Transverse colon (tissue), 4 donors: ENCODE measurements around the gene STAG2. TPM values are rescaled to one million over a fixed set of nuclear protein-coding genes. Genes with fewer than 3 reads are reported as not detected.
"Not testable (repeated sequence)": the region's sequence is repeated elsewhere in the genome, so short reads cannot be mapped to it uniquely, and the experiment has no call there.

Experiments used
- DNase-seq: peaks from one replicate; pipeline ENCODE4 v3.0.0-alpha.2; 2019
- H3K27ac ChIP-seq, 4 donors: fragments of 200-600 bp; sonication (generic); 2 replicates each; pipeline ENCODE4 v1.5.1; 2016 to 2018; ENCODE audit warnings: inconsistent platforms in 4 of 4
- H3K27me3 ChIP-seq: fragments of 200-600 bp; sonication (generic); 2 replicates; pipeline ENCODE4 v1.5.1; 2017; ENCODE audit warnings: inconsistent platforms
- H3K36me3 ChIP-seq, 4 donors: fragments of 200-600 bp; sonication (generic); 2 replicates each; pipeline ENCODE4 v1.5.1; 2017 to 2019; ENCODE audit warnings: inconsistent platforms in 4 of 4
- H3K4me1 ChIP-seq, 4 donors: fragments of 200-600 bp; sonication (generic); 2 replicates each; pipeline ENCODE4 v1.5.1; 2017 to 2020; ENCODE audit warnings: inconsistent platforms in 4 of 4
- H3K4me3 ChIP-seq, 4 donors: fragments of 200-600 bp; sonication (generic); 1 replicate in 1 of 4; 2 replicates in 3 of 4; pipeline versions ENCODE4 v1.5.1 to v1.6.1; 2017 to 2019; ENCODE audit warnings: inconsistent platforms in 4 of 4
- H3K9me3 ChIP-seq, 2 donors: fragments of 200-600 bp; sonication (generic); 2 replicates each; pipeline ENCODE4 v1.5.1; 2017 to 2019; ENCODE audit warnings: inconsistent platforms in 2 of 2
- EP300 ChIP-seq: sonication (generic); formaldehyde crosslinking; IDR thresholded peaks from one replicate; pipeline ENCODE4 v1.6.1; 2017; ENCODE audit warnings: antibody characterized with exemption, low read depth
- POLR2A ChIP-seq: fragments of 450-650 bp; IDR thresholded peaks from one replicate; pipeline ENCODE4 v1.6.1; 2016; ENCODE audit warnings: antibody characterized with exemption, mild to moderate bottlenecking, moderate library complexity
- POLR2AphosphoS5 ChIP-seq, 3 donors: sonication (generic); formaldehyde crosslinking; IDR thresholded peaks; one replicate each; pipeline ENCODE4 v1.6.1; 2016; ENCODE audit warnings: antibody characterized with exemption in 3 of 3
- WGBS, 2 donors: methylation state at CpG; one replicate each; pipeline ENCODE4 v1.1.5; 2018; ENCODE audit warnings: low coverage in 1 of 2; 5-methylcytosine and 5-hydroxymethylcytosine counted together
- in situ Hi-C, 4 donors: fragments of 200-750 bp; cut with MboI; loops; one replicate each; pipeline versions ENCODE4 v1.15.0 to v1.15.1; 2017; ENCODE audit warnings: low sequenced_read_pairs in 3 of 4, low pct_ligation_motif_present in 1 of 4, low pct_unique_long_range_greater_than_20kb in 1 of 4
- intact Hi-C: fragments of 100-400 bp; cut with DNase I; formaldehyde crosslinking; loops from one replicate; pipeline ENCODE4 v1.15.1; 2023; ENCODE audit warnings: low total_unique reads
- total RNA-seq, 4 donors: library from RNA; depleted of rRNA; stranded (reverse); fragments of >200 nt; gene quantifications; one replicate each; pipeline ENCODE4 v1.1.0, GENCODE V29; 2016
- TF ChIP-seq, protein P1 (sequence below), 5 experiments: fragments of 200-600 bp in 3 of 5; fragments of 450-650 bp in 2 of 5; sonication (generic) in 3 of 5; IDR thresholded peaks; 1 replicate in 2 of 5; 2 replicates in 3 of 5; pipeline ENCODE4 v1.5.1; 2016 to 2017; ENCODE audit warnings: antibody characterized with exemption in 5 of 5, inconsistent platforms in 3 of 5, mild to moderate bottlenecking in 2 of 5, moderate library complexity in 1 of 5

The STAG2 gene
- total RNA-seq, 4 donors from 2014 or later: 20.7 to 103 (median 79.5) TPM

DNA sequence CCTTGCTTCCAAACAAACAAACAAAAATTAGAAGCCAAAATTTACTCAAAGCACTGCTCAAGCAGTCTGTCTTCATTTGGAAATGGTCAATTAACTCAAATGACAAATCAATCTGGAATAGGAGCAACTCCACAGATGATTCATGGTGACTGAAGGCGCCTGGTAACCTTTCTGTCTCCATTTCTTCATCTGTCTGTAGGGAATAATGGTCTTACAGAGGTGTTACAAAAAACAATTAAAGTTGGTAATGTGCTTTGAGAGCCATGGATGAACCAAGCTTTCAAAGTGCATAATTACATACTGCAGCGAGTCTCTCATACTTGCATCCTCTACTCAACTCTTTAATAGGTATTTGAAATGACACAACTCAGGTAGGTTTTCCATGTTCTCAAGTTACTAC lies 38.3 kb upstream of the STAG2 start:
- H3K4me3 ChIP-seq: no peak overlapping the region
- intact Hi-C loops: no loop called here
- WGBS, 2 donors: 79% methylated on average over 2 of the region's 2 CpGs; no CpG with 5 or more reads in 1 of the 2 donors
- no peak for TF ChIP-seq POLR2A
- TF ChIP-seq, protein P1, sequence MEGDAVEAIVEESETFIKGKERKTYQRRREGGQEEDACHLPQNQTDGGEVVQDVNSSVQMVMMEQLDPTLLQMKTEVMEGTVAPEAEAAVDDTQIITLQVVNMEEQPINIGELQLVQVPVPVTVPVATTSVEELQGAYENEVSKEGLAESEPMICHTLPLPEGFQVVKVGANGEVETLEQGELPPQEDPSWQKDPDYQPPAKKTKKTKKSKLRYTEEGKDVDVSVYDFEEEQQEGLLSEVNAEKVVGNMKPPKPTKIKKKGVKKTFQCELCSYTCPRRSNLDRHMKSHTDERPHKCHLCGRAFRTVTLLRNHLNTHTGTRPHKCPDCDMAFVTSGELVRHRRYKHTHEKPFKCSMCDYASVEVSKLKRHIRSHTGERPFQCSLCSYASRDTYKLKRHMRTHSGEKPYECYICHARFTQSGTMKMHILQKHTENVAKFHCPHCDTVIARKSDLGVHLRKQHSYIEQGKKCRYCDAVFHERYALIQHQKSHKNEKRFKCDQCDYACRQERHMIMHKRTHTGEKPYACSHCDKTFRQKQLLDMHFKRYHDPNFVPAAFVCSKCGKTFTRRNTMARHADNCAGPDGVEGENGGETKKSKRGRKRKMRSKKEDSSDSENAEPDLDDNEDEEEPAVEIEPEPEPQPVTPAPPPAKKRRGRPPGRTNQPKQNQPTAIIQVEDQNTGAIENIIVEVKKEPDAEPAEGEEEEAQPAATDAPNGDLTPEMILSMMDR (IDR thresholded peaks at IDR 0.05): no peak
- TF ChIP-seq POLR2AphosphoS5 (IDR thresholded peaks at IDR 0.05): no peak
- TF ChIP-seq EP300: no peak
- no peaks in the 10 kb centered on the region for H3K36me3 ChIP-seq
- in situ Hi-C loops: no loop called here
- H3K27ac ChIP-seq: no peak overlapping the region
- H3K4me1 ChIP-seq: no peaks in the 10 kb centered on the region
- H3K27me3 ChIP-seq: no peaks in the 10 kb centered on the region
- no peak for DNase-seq
- no peaks in the 10 kb centered on the region for H3K9me3 ChIP-seq

DNA sequence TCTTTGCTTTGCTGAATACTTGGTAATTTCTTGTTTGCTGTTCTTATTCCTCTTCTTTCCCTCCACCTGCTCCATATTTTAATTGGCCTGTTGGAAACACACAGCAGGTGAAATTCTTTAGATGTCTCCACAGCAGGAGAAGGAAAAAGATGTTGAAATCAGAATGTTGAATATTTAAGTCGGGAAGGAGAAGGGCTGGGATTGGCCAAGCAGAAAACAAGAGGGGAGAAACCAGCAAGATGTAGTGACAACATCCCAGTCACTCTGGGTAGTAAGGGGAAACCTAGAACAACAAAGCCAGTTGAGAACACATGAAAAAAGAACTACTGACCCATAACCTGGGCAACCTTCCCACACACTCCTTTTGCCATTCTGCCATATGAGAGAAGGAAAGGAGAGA lies 37.3 kb upstream of the STAG2 start:
- no peak for TF ChIP-seq EP300
- TF ChIP-seq, protein P1 (IDR thresholded peaks at IDR 0.05): no peak
- TF ChIP-seq POLR2AphosphoS5 (IDR thresholded peaks at IDR 0.05): no peak
- no peak for TF ChIP-seq POLR2A
- Histone ChIP-seq H3K9me3 (no peaks in the 10 kb centered on the region), H3K27ac (no peak overlapping the region), H3K4me3 (no peak overlapping the region), H3K4me1 (no peaks in the 10 kb centered on the region), H3K36me3 (no peaks in the 10 kb centered on the region), H3K27me3 (no peaks in the 10 kb centered on the region)
- DNase-seq: no peak
- intact Hi-C loops (no loop called here), in situ Hi-C loops (no loop called here)
- WGBS, 2 donors: 58% methylated on average over 1 of the region's 1 CpG; no CpG with 5 or more reads in 1 of the 2 donors

DNA sequence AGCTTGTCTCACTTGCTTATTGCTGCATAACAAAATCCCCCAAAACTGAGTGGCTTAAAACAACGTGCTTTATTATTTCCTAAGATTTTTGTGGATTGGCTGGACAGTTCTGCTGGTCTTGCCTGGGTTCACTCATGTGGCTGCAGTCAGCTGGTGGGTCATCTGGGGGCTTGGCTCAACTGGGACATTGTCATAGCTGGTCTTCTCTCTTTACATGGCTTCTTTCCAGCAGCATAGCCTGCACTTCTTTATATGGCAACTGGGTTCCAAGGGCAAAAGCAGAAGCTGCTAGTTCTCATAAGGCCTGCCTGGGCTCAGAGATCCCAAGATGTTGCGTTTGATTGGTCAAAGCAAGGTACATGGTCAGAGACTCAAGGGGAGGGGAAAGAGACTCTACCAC lies 33.7 kb upstream of the STAG2 start:
- WGBS, 2 donors: 78% methylated on average over 2 of the region's 2 CpGs; no CpG with 5 or more reads in 1 of the 2 donors
- H3K4me3 ChIP-seq: no peak overlapping the region
- no peaks in the 10 kb centered on the region for H3K4me1 ChIP-seq

DNA sequence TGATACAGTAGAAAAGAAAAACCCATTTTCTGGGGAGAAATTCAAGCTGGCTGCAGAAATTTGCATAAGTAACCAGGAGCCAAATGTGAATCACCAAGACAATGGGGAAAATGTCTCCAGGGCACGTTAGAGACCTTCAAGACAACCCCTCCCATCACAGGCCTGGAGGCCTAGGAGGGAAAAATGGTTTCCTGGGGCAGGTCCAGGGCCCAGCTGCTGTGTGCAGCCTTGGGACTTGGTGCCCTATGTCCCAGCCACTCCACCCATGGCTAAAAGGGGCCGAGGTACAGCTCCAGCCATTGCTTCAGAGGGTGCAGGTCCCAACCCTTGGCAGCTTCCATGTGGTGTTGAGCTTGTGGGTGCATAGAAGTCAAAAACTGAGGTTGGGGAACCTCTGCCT lies 29.5 kb upstream of the STAG2 start:
- H3K4me1 ChIP-seq, intact Hi-C loops, H3K36me3 ChIP-seq, in situ Hi-C loops, H3K27ac ChIP-seq, H3K27me3 ChIP-seq, H3K9me3 ChIP-seq, H3K4me3 ChIP-seq, DNase-seq: not testable (repeated sequence)
- WGBS, 2 donors: 53% methylated on average over 2 of the region's 2 CpGs; no CpG with 5 or more reads in 1 of the 2 donors

More for the DNA sequence above, 33.7 kb upstream of the STAG2 start:
- intact Hi-C loops: no loop called here
- no peak overlapping the region for H3K27ac ChIP-seq
- in situ Hi-C loops: no loop called here
- TF ChIP-seq EP300: no peak
- TF ChIP-seq POLR2A: no peak
- no peak for TF ChIP-seq POLR2AphosphoS5 (IDR thresholded peaks at IDR 0.05)
- TF ChIP-seq, protein P1 (IDR thresholded peaks at IDR 0.05): no peak
- H3K36me3 ChIP-seq: no peaks in the 10 kb centered on the region
- no peaks in the 10 kb centered on the region for H3K27me3 ChIP-seq
- DNase-seq: no peak
- H3K9me3 ChIP-seq: no peaks in the 10 kb centered on the region

DNA sequence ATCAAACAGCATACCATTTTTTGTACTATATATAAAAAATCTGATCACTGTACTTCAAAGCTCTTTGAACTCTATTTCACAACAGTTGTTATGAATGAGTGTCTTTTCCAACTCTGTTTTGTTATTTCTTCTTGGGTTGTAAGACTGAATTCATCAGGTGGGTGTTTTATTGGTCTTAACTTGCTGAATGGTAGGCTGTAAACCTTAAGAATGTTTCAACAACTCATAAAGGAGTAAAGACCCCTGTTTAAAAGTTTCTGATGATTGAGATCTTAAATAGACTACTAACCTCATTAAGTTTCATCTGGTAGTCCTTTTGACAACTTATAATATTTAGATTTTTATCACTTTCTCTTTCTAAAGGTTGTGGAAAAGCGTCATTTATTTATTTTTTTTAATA lies 18.4 kb upstream of the STAG2 start:
- Histone ChIP-seq H3K27ac (no peak overlapping the region), H3K27me3 (no peaks in the 10 kb centered on the region), H3K4me3 (no peak overlapping the region), H3K9me3 (no peaks in the 10 kb centered on the region), H3K4me1 (no peaks in the 10 kb centered on the region), H3K36me3 (no peaks in the 10 kb centered on the region)
- WGBS, 2 donors: 34% methylated on average over 1 of the region's 1 CpG; no CpG with 5 or more reads in 1 of the 2 donors
- no peak for TF ChIP-seq EP300
- no peak for TF ChIP-seq POLR2AphosphoS5 (IDR thresholded peaks at IDR 0.05)
- no peak for TF ChIP-seq POLR2A
- TF ChIP-seq, protein P1 (IDR thresholded peaks at IDR 0.05): no peak
- intact Hi-C loops: no loop called here
- no peak for DNase-seq
- in situ Hi-C loops: no loop called here
